NCI-H345 (cell line): Measurements from ENCODE around the gene CNTFR.

Experiments
- DNase-seq: peaks from one replicate; lab custom pipeline; 2025; lab: John Stamatoyannopoulos, UW

CNTFR gene

DNA sequence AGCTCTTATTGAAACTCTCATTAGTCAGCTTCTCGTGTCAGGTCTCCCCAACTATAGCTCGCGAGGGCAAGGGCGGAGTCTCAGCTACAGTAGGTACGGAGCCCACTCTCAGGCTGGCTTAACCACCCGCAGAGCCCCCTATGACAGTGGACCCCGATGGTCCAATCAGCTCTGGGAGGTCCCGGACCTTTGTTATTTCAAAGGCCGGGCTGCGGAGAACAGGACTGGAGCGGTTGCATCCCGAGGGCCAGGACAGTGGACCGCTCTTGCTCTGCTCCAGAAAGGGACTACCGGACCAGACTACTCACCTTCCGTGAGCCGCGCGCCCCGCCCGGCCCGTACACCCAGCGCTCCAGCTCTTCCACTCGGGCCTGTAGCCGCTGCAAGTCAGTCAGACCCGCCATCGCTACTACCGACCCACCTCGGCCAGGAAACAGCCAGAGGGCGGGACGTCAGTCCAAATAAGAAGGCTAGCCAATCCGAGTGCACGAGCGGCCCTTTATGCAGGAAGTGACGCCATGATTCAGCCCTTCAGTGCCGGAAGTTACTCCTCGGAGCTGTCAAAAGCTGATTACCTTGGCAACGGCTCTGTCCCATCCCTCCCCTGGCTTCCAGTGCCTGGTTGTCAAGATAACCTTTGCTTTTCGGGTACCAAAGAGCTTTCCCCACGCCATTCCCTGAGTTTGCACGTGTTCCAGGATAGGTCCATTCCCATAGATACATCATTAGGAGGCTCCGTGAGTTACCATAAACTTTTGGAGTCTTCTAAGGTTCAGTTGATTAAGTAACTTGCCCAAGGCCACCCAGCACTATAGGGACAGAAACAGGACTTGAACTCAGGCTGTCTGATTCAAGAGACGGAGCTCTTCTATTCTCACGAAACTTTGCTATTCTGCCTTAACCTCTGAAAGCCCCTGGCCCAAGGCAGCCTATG is 30.8 kb upstream of the CNTFR start, which contains the start of gene DCTN3:
Gene DCTN3 (minus strand): TSS at position 435 of the 934 bp plus-strand sequence. CDS start 31 bp downstream, at position 404.
- DNase-seq: peak; percentile 98

DNA sequence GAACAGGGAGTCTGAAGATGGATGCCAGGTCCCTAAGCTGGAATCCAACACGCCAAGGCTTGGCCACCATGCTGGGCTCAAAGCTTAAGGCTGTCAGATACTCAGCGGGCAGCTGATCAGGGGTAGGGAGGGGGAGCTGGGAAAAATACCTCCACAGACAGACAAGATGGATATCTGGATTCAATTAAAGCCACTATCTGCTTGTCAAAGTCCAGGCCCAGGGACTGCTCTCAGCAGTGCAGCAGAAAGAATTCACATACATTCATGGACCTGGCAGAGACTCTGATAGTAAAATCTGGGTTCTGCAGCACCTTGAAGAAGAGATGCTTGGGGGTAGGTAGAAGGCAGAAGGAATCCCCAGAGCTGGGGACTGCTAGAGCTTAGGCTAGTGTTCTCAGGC is 25.6 kb upstream of the CNTFR start:
- DNase-seq: no peak

DNA sequence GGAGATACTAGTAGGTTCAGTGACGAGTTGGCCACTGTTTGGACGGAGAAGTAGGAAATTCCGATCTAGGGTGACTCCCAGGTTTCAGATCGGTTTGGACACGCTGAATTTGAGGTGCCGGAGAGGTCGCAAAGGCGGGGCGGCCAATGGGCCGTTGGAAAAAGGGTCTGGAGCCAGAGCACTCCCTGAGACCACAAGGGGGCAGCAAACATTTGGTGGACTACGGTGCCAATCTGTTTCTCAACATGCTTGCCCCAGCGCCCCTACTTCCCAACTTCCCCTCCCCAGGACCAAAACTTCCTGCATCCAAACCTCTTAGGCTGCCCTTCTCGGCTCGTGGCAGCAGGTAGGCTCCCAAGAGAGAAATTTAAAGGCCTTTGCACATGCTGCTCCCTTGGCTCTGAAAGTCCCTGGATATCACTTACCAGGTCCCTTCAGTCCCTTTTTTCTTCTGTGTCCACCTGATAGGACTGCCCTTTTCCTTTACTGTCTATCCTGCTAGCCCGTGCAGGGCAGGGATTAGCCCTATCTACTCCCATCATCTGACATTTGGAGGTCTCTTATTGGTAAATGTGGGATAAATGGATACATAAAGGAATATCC is 23.4 kb upstream of the CNTFR start:
- DNase-seq: peak; percentile 82

DNA sequence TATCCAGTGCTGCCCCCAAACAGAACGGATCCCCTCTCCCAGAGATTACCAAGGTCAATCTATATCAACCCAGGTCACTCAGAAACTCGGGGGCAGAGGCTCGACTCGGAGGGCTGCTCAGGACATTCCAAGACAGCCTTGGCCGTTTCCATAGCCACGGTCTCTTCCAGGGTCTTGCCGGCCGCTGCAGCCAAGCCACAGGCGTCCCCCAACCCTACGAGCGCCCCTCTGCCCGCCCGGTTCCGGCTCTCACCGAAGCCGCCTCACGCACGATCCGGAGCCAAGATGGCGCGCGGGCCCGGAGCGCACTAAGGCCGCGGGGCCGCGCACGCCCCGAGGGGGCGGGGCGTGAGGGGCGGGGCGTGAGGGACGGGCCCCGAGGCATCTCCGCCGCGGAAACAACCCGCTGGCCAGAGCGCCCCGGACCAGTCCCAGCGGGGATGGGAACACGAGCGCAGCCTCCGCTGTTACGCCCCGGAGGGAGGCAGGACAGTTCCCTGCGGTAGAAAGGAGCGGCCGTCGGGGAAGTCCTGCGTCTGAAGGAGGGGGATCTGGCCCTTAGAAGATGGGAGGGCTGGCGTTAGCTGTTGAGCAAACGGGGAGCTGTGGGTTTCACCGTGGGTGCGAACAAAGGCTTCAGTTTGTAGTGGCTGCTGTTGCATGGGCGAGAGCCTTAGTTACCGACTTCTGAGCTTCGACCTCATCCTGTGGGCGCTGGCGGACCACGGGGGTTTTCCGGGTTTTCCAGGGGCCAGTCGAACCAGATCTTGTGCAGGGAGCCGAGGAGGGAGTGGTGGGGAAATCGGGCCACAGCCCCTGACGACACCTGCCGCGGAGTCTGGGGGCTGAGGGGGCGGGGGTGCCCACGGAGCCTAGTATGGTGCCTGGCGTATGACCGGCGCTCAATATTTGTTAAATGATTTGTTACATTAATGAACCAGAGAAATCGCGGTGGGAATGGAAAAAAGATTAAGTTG is 22.6 kb upstream of the CNTFR start, which contains the start of gene RPP25L:
Gene RPP25L (minus strand): TSS at position 287 of the 977 bp plus-strand sequence. CDS start 801 bp downstream, outside the sequence.
- DNase-seq: peak; percentile 88

DNA sequence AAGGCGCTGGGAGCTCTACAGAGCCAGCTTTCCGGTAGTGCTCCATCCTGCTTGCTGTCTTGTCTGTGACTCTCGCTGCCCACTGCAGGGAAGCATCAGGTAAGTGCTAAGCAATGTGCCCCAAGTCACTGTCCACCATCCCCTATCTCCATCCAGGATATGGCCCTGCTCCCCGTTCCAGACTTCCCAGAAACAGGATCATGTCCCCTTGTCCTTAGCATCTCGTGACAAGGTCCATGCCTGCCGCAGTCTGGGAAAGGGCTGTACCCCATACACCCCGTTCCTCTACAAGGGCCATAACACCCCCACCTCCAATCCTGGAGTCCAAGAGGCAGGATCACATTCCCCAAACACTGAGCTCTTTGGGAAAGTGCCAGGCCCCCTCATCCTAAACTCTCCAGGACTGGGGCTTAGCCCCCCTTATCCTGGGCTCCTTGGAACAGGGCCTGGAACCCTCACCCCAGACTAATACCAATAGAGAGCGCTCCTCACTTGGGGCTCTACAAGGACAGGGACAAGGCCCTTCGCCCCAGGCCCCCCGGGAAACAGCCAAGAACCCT is 21.8 kb upstream of the CNTFR start:
- no peak for DNase-seq

DNA sequence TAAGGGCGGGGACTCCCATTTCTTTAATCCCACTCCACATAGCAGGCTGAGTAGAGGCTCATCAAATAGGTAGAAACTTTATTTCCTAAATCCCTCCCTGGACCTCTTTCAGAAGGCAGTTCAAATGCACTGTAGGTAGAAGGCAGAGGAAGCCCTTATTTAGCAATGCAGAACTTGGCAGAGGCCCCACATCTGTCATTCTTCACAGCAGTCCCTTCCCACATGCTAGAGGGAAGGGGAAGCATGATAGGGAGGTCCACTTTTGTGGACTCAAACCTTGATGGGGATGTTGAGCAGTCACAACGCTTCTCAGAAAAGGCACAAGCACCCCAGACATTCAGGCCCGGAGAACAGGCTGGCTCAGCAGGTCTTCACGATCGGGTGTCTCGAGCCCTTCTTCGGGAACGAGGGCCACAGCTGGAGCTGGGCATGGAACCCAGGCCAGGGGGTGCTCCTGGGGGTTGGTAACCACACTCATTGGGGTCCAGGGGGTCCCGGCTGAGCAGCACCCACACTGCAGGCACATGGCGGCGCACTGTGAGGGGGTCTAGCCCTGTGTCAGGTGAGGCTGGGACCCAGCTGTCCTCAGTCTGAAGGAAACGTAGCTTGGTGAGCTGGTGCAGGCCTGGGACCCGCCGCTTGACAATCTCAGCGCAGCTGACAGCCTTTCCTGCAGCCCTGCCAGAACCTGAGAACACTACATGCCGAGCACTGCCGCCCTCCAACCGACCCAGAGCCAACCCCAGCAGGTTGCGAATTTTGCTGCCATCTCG is 21.1 kb upstream of the CNTFR start:
- DNase-seq: no peak

DNA sequence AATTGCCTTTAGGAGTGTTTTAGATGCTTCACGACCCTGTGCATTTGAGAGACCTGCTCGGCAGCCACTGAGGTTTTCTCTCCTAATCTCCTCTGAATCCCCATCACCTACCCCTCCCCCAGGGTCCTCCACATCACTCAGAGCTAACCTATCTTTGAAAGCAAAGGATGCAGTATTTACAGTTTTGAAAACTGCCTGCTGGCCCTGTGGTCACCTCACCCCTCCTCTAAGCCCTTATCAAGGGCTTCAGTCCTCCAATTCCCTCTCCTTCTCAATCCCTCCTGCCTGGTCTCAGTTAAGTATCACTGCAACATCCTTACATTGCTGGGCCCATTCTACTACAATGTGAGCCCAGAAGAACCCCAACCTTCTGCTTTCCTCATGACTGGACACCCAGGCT is 17.8 kb upstream of the CNTFR start:
- no peak for DNase-seq

DNA sequence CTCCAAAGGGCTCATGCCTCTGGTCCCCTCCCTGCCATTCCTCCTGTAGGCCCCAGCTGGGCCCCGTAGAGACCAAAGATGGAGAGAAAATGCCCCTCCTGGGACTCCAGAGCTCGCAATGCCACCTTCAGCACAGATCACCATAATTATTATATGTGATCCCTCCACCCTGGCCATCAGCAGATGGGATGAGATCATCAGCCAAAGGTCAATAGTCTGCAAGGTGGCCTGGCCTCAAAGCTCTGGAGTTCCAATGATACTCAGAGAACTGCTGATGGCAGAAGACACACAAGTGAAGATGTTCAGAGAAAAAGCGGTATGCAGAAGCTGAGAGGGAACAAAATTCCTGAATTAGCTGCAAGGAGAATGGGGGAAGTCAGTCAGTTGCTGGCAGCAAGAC is 17.4 kb upstream of the CNTFR start:
- no peak for DNase-seq

DNA sequence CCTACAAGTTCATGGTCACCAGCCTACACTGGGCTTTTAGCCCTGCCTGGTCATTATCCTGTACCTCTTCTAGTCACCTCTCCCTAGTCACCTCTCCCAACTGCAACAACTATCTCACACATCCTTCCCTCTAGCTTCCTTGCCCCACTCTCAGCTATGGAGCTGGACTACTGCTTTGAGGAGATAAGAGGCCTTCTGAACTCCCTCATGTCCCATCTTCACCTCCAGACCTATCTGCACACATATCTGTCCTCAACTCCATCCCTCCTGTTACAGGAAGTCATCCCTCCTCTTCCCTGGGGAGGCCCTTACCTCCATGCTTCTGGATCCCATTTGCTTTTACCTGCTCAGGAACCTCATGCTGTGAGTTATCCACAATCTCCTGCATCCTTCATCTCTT is 16.7 kb upstream of the CNTFR start:
- DNase-seq: no peak

DNA sequence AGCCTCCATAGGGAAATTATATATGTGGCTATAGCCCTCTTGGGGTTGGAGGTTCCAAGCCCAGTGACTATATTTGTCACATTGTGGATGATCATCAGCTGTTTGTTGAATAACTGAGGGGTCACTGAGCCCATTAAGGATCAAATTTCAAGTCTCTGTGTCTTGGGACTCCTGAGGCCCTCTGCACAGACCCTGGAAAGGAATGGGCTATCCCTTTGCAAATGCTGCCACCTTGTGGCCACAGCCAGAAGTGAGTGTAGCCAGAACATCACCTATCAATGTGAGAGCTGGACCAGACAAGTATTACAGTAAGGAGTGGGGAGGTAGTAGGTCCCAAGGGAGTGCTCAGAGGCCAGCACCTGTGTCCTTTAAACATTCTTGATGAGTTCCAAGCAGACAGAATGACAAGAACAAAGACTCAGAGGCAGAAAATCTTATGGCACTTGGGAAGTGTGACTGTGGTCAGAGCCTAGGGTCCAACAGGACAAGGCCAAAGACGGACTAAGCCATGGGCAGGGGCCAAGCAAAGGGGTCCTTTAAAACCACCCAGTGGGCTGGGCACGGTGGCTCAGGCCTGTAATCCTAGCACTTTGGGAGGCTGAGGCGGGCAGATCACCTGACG is 14.2 kb upstream of the CNTFR start:
- DNase-seq: peak; percentile 72

DNA sequence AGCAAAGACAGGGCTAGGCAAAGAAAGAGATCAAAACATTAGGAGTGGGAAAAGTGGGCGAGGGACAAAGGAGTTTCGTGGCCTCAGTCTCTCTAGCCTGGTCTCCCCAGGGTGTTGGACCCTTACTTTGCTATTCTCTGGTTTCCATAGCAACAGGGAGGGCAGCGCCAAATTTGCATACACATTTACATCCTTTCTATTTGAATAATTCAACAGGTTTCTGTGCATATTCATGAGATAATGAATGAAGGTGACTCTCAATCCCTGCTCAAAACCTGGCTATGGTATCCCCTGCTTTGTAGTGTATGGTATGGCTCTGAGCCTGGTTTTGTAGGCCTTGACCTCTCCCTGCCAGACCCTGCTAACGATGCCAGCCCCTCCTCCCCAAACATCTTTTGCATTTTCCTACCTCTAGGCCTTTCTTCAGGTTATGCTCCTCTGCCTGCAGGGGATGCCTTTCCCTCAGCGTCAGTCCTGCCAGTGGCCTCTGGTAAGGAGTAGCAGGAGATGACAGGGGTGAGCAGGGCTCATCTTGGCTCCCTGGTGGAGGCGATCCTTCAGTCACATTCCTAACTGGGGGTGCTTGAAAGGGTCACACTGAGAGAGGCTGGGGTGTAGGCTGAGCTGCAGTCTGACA is 12.5 kb upstream of the CNTFR start:
- DNase-seq: no peak

DNA sequence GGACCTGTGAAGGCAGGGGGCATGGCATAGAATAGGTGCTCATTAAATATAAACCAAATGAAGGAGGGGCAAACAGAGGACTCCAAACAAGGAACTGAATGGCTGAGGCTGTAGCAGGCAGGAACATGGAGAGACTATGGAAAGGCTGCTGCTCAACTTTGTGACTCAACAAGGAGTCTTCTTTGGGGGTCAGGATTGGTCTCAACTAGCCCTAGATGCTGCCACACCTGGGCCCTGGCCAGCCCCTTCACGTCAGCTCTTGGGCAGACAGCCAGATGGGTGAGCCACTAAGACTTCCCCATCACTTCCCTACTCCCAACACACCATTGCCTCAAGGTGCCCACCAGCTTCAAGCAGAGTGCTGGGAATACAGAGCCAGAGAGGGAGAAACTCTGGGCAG is 11.4 kb upstream of the CNTFR start:
- no peak for DNase-seq

DNA sequence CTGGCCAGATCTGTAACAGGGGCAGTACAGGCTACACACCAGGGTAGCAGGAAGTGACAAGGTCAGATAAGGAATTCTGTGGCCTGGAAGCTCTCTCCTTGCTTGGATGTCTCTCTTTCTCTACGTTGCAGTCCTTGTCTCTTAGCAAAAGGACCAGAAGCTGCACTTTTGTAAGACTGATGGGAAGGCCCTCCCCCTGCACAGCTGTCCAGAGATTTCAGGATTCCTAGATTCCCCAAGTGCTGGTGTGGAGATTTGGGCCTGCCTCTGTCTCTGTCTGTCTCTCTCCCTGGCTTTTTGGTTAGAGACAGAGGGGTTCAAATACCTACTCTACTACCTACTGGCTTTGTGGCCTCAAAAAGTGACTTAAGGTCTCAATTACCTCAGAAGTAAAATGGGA is 10.0 kb upstream of the CNTFR start:
- DNase-seq: no peak

DNA sequence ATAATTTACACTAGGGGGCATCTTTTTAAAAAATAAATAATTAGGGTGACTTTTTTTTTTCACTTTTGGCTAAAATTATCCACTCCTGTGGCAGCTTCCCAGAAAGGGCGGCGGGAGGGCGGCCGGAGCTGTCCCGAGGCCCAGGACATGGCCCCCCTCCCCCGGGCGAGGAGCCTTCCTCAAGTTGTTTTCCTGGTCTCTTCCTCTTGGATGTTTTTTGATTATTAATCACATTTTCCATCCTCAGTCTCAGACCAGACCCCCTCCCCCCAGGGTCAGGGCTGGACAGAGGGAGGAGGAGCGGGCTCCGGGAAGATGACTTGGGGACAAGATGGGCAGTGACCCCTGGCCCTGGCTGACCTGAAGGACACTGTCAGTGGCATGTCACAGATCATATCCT is 4.7 kb upstream of the CNTFR start:
- DNase-seq: no peak

DNA sequence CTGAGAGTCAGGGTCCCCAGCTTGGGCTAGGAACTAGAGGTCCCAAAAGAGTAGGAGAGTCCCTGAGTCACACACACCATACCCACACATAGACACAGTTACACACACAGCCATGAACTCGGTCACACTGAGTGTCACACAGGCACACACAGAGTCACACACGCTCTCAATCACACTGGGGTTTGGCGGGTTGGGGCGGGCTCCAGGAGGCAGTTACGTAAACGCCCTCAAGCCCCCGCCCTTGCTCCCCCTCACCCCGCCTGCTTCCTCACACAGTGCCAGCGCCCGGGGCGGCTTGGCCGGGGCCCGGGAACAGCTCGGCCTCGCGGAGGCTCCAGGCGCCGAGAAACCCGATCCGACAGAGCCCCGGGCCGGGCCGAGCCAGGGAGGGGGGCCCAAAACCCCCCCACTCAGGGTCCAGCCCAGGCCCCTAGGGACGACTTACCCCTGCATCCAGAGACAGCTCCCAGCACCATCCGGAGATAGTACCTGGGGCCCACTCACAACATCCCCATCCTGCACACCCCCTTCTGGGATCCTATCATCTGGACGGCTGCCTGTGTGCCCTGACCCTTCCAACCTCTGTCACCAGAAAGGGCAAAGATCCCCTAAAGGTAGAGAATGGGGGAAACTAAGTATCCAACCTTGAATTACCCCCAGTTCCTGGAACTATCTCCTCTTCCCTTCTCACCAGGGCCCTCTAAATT is 3.5 kb upstream of the CNTFR start:
- no peak for DNase-seq

DNA sequence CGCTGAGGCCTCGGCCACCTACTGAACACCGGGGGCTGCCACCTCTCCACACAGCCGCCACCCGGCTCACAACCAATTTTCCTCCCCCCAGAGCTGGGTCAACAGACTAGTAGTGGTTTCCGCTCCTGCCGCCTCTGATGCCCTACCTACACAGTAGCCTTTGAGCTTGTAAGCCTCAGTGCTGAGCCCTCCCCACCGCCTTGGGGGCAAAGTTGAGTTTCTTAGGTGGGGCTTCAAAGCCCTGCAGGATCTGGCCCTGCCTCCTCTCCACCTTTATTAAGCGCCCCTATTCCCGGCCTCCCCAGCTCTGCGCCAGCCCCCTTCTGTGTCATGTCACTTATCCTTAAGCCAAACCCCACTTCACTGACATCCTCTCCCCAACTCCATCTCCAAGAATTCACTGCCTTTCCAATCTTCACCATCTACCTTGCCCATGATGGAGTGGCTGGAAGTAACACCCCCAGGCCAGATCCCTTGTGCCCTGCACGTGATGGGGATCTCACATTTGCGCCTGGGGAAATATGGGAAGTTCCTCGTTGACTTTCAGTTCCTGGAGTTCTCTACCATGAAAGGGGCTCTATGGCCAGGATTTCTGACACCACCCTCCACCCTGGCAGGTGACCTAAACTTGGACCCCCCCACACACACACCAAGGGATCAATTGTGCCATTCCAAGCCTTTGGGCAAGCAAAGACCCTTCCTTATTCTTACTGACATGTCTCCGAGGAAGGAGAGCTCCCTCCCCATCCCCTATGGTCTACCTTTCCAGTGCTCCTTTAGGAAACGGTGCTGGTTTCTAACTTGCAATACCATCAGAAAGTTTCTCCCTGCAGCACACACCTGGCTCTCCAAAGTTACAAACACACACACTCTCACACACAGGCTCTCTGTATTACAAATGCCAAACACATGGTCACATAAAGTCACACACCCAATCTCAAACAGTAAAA is 2.7 kb upstream of the CNTFR start:
- no peak for DNase-seq

DNA sequence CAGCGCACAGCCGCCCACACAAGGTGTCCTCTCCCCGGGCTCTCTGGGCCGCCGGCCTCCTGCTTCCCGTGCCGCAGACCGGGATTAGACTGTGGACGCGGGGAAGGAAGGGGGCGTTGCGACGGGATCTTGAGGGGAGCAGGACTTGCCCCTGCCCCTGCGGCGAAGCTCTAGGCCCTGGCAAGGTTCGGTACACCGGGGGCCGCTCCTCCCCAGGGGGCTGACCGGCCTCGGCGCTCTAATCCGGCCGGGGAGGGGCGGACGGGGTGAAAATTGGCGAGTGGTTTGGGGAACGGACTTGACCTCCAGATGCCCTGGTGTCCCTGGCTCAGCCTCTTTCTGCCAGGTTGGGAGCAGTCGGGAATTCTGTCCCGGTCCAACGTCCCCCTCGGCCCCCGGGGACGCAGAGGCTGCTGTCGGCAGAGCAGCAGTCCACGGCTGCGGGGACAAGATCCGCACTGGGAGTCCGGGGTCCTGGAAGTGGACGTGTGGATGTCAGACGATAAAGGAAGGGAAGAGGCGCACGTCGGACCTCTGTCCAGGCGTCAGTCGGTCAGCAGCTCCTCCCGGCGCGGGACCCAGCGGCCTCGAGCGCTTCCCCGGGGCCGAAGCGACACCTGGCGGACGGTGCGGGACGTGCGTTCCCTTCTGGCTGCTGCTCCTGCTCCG is 1.9 kb upstream of the CNTFR start:
- DNase-seq: peak; percentile 81
